ENCODE data around the gene WFDC2.
"Not testable (repeated sequence)": the region's sequence is repeated elsewhere in the genome, so short reads cannot be mapped to it uniquely, and the experiment has no call there.

The WFDC2 gene

GRCh38 chr20:45452772-45453691 lies 16.5 kb upstream of the WFDC2 start:
- DNase-seq: no peak

- no peak for DNase-seq
Measured at GRCh38 chr20:45456632-45457031, 12.9 kb upstream of the WFDC2 start.

- DNase-seq: no peak
Measured at GRCh38 chr20:45459606-45460005, 9.9 kb upstream of the WFDC2 start.

- DNase-seq: no peak
Measured at GRCh38 chr20:45461225-45461624, 8.3 kb upstream of the WFDC2 start.

- no peak for DNase-seq
Measured at GRCh38 chr20:45462711-45463509, 6.6 kb upstream of the WFDC2 start.

GRCh38 chr20:45463709-45464108 lies 5.8 kb upstream of the WFDC2 start:
- DNase-seq: no peak

GRCh38 chr20:45465491-45466266 lies 3.9 kb upstream of the WFDC2 start:
- DNase-seq: no peak

GRCh38 chr20:45467172-45467571 lies 2.4 kb upstream of the WFDC2 start:
- DNase-seq: no peak

GRCh38 chr20:45467861-45468260 lies 1.7 kb upstream of the WFDC2 start:
- DNase-seq: no peak

GRCh38 chr20:45470262-45470931 lies 844 bp downstream of the WFDC2 start:
- DNase-seq: no peak

GRCh38 chr20:45470937-45471336 lies 1.4 kb downstream of the WFDC2 start:
- DNase-seq: no peak

GRCh38 chr20:45472286-45472685 lies 2.7 kb downstream of the WFDC2 start:
- DNase-seq: not testable (repeated sequence)

- DNase-seq: not testable (repeated sequence)
Measured at GRCh38 chr20:45477530-45478148, 8.1 kb downstream of the WFDC2 start.

GRCh38 chr20:45479822-45480221 lies 10.3 kb downstream of the WFDC2 start:
- DNase-seq: no peak

GRCh38 chr20:45484676-45485075 lies 15.1 kb downstream of the WFDC2 start:
- DNase-seq: no peak

- DNase-seq: no peak
Measured at GRCh38 chr20:45485388-45485787, 15.8 kb downstream of the WFDC2 start.

GRCh38 chr20:45487231-45487635 lies 17.7 kb downstream of the WFDC2 start:
- no peak for DNase-seq

- no peak for DNase-seq
Measured at GRCh38 chr20:45489083-45489531, 19.6 kb downstream of the WFDC2 start.

- no peak for DNase-seq
Measured at GRCh38 chr20:45495501-45495941, 26.0 kb downstream of the WFDC2 start.

- no peak for DNase-seq
Measured at GRCh38 chr20:45496166-45496565, 26.6 kb downstream of the WFDC2 start.

- no peak for DNase-seq
Measured at GRCh38 chr20:45497971-45498494, 28.5 kb downstream of the WFDC2 start.

GRCh38 chr20:45500022-45500421 lies 30.5 kb downstream of the WFDC2 start:
- no peak for DNase-seq

Data from activated gamma-delta T cell (primary cell).